Osteocyte (in vitro differentiated cells): ENCODE results near the gene REM2. TPM values are rescaled to one million over a fixed set of nuclear protein-coding genes. Genes with fewer than 3 reads are reported as not detected.
A peak's percentile ranks its signal among the peaks of the same experiment; 100 is the strongest.

Experiments
- DNase-seq: peaks from one replicate; pipeline ENCODE4 v3.0.0; 2021; ENCODE audit warnings: mixed read lengths; ENCODE audit not compliant: unreplicated experiment; ENCODE audit errors: extremely low spot score
- H3K27ac Mint-ChIP-seq: one replicate; pipeline ENCODE4 v1.8.0; 2021; ENCODE audit warnings: mild to moderate bottlenecking, mixed read lengths; ENCODE audit not compliant: unreplicated experiment
- H3K27me3 Mint-ChIP-seq: one replicate; pipeline ENCODE4 v1.8.0; 2021; ENCODE audit warnings: mixed read lengths; ENCODE audit not compliant: unreplicated experiment
- H3K36me3 Mint-ChIP-seq: one replicate; pipeline ENCODE4 v1.8.0; 2021; ENCODE audit warnings: mixed read lengths; ENCODE audit not compliant: unreplicated experiment
- H3K4me1 Mint-ChIP-seq: one replicate; pipeline ENCODE4 v1.8.0; 2021; ENCODE audit warnings: mixed read lengths; ENCODE audit not compliant: unreplicated experiment
- H3K4me3 Mint-ChIP-seq: one replicate; pipeline ENCODE4 v1.8.0; 2021; ENCODE audit warnings: mild to moderate bottlenecking, moderate library complexity, mixed read lengths; ENCODE audit not compliant: unreplicated experiment
- H3K9me3 Mint-ChIP-seq: one replicate; pipeline ENCODE4 v1.8.0; 2021; ENCODE audit warnings: mixed read lengths; ENCODE audit not compliant: unreplicated experiment
- CTCF ChIP-seq: fragments of 200-600 bp; sonication (generic); IDR thresholded peaks from 2 replicates; pipeline ENCODE4 v1.5.0; 2021; ENCODE audit warnings: antibody characterized with exemption, mild to moderate bottlenecking, moderate library complexity
- total RNA-seq: library from RNA; stranded (reverse); gene quantifications from 2 replicates; pipeline ENCODE4 v1.2.1, GENCODE V29; 2021

The REM2 gene
- total RNA-seq, 1 donor from 2014 or later = 0.35 TPM

DNA sequence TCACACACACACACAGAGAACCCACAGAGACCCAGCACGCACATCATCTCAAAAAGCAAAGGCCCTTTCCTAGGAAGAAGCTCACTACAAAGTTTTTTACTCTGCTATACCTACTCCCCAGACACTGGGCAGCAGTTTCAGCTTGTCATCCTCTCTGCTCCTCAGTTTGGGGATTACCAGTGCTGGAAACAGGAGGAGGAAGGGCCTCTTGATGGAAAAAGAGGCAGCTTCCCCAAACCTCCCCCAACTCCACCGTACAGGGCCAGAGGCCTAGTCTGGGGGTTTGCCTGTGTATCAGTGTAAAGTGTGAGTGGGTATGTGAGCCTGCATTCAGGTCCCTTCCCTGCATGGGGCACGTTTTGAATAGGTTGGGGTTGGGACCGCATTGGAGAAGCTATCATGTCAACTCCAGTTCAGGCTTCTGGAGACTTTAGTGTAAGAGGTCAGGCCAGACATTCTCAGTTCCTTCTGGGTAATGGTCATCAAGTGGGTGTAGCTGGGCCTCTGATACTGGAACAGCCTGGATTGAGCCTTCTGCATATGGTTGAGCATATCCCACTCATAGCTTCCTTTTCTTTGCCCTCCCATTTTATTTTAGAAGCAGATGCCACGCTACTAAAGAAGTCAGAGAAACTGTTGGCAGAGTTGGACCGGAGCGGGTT is 1.2 kb downstream of the REM2 start:
- peaks cover 18% of the 10 kb centered on the region for H3K4me1 Mint-ChIP-seq
- H3K4me3 Mint-ChIP-seq = no peak overlapping the region
- no peak for TF ChIP-seq CTCF
- no peak for DNase-seq
- H3K36me3 Mint-ChIP-seq = no peaks in the 10 kb centered on the region
- no peak overlapping the region for H3K27ac Mint-ChIP-seq
- H3K9me3 Mint-ChIP-seq = no peaks in the 10 kb centered on the region
- no peaks in the 10 kb centered on the region for H3K27me3 Mint-ChIP-seq

GRCh38 chr14:22884738-22885523 is 1.9 kb downstream of the REM2 start:
- Mint-ChIP-seq H3K9me3 (no peaks in the 10 kb centered on the region), H3K4me3 (peak overlapping the region; percentile 14), H3K36me3 (no peaks in the 10 kb centered on the region), H3K27me3 (no peaks in the 10 kb centered on the region), H3K4me1 (peaks cover 18% of the 10 kb centered on the region), H3K27ac (no peak overlapping the region)
- no peak for TF ChIP-seq CTCF
- DNase-seq = no peak

DNA sequence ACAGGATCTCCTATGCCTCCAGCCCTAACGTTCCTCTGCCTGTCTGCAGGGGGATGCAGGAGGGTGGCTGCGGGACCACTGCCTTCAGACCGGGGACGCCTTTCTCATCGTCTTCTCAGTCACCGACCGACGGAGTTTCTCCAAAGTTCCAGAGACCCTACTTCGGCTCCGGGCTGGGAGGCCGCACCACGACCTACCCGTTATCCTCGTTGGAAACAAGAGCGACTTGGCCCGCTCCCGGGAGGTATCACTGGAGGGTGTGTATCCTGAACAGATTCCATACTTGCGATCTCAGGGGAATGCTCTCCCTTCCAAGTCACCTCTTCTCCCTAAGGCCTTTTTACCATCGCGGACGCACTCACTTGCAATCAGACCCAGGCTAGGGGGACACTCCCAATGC is 3.0 kb downstream of the REM2 start:
- no peaks in the 10 kb centered on the region for H3K27me3 Mint-ChIP-seq
- H3K36me3 Mint-ChIP-seq = no peaks in the 10 kb centered on the region
- no peak for DNase-seq
- peak overlapping the region; percentile 68 for H3K4me3 Mint-ChIP-seq
- H3K9me3 Mint-ChIP-seq = no peaks in the 10 kb centered on the region
- peaks cover 18% of the 10 kb centered on the region for H3K4me1 Mint-ChIP-seq
- no peak for TF ChIP-seq CTCF
- no peak overlapping the region for H3K27ac Mint-ChIP-seq

DNA sequence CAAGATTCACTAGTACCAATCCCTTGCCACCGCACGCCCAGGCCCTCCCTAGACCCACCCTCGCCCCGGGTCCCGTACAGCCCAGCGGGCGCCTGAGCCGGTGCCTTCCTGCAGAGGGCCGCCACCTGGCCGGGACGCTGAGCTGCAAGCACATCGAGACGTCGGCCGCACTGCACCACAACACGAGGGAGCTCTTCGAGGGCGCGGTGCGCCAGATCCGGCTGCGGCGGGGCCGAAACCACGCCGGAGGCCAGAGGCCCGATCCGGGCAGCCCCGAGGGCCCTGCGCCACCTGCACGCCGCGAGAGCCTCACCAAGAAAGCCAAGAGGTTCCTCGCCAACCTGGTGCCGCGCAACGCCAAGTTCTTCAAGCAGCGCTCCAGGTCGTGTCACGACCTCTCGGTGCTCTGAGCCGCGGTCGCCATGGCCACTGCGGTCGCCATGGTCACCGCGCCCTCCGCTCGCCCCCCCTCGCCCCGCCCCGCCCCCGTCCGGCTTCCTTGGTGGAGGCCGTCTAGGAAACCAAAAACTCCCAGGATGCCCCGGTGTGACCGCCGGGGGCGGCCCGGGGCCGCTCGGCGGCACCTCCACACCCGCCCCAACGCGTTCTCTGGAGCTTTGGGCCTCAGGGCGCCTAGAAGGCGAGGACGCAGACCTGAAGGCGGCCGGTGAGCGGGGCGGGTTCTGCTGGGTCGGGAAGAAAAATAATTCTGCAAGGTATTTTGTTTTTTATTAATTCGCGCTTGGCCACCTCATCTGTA is 3.7 kb downstream of the REM2 start:
- H3K4me3 Mint-ChIP-seq = peak overlapping the region; percentile 94
- H3K27me3 Mint-ChIP-seq = no peaks in the 10 kb centered on the region
- H3K4me1 Mint-ChIP-seq = peaks cover 18% of the 10 kb centered on the region
- TF ChIP-seq CTCF = peak; percentile 19
- no peaks in the 10 kb centered on the region for H3K36me3 Mint-ChIP-seq
- DNase-seq = no peak
- no peaks in the 10 kb centered on the region for H3K9me3 Mint-ChIP-seq
- peak overlapping the region; percentile 91 for H3K27ac Mint-ChIP-seq
